ENCODE results near the gene ZCCHC24.

DNA sequence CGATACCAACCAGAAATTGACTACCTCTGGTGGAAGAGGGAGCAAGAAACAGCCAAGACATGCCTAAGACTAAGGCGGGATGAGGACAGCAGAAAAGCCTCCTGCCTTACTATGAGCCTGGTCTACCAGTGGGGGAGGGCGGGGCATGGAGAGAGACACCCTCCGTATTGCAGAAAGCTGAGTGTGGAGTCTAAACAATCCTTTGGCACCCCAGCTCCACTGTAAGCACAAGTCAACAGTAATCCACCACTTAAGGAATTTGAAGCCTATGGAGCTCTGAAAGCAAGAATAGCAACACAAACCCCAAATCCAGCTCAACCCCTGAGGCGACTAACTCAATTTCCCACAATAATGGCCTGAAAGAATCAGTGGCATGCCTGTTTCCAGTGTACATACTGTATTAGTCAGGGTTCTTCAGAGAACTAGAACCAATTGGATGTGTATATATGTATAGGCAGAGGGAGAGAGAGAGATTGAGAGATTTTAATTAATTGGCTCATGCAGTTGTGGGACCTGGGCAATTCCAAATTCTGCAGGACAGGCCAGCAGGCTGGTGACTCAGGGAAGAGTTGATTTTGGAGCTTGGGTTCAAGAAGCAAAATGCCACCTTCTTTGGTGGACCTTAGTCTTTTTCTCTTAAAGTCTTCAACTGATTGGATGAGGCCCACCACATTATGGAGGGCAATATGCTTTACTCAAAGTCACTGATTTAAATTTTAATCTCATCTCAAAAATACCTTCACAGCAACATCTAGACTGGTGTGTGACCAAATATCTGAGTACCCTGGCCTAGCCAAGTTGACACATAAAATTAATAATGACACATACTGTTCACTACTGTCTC, 84.7 kb downstream of the ZCCHC24 start:
- TF ChIP-seq, protein P1, sequence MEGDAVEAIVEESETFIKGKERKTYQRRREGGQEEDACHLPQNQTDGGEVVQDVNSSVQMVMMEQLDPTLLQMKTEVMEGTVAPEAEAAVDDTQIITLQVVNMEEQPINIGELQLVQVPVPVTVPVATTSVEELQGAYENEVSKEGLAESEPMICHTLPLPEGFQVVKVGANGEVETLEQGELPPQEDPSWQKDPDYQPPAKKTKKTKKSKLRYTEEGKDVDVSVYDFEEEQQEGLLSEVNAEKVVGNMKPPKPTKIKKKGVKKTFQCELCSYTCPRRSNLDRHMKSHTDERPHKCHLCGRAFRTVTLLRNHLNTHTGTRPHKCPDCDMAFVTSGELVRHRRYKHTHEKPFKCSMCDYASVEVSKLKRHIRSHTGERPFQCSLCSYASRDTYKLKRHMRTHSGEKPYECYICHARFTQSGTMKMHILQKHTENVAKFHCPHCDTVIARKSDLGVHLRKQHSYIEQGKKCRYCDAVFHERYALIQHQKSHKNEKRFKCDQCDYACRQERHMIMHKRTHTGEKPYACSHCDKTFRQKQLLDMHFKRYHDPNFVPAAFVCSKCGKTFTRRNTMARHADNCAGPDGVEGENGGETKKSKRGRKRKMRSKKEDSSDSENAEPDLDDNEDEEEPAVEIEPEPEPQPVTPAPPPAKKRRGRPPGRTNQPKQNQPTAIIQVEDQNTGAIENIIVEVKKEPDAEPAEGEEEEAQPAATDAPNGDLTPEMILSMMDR (IDR thresholded peaks at IDR 0.05) = no peak
- TF ChIP-seq POLR2A (IDR thresholded peaks at IDR 0.05) = no peak
